HS-5 (cell line): ENCODE measurements around the gene CFAP100.

Experiments
- DNase-seq: peaks from one replicate; pipeline ENCODE4 v3.0.0-alpha.2; 2012; ENCODE audit warnings: low read depth

CFAP100 gene

GRCh38 chr3:126394179-126394976 is at the start of gene CFAP100:
Gene CFAP100, plus strand, starts transcription at chr3:126394909. Its CDS starts 1,092 bp downstream, at chr3:126396001.
- no peak for DNase-seq

GRCh38 chr3:126345231-126345630 is 49.5 kb upstream of the CFAP100 start:
- DNase-seq = no peak

GRCh38 chr3:126345641-126346460 is 48.9 kb upstream of the CFAP100 start:
- no peak for DNase-seq

GRCh38 chr3:126346466-126346865 is 48.2 kb upstream of the CFAP100 start:
- DNase-seq = no peak

GRCh38 chr3:126347543-126348161 is 47.1 kb upstream of the CFAP100 start:
- DNase-seq = no peak

GRCh38 chr3:126348308-126348920 is 46.3 kb upstream of the CFAP100 start:
- no peak for DNase-seq

- no peak for DNase-seq
These were observed 45.6 kb upstream of the CFAP100 start for GRCh38 chr3:126349071-126349470.

- no peak for DNase-seq
These were observed 44.9 kb upstream of the CFAP100 start for GRCh38 chr3:126349611-126350501.

GRCh38 chr3:126350502-126351085 is 44.1 kb upstream of the CFAP100 start:
- no peak for DNase-seq

- no peak for DNase-seq
These were observed 43.5 kb upstream of the CFAP100 start for GRCh38 chr3:126351086-126351770.

- no peak for DNase-seq
These were observed 42.8 kb upstream of the CFAP100 start for GRCh38 chr3:126351771-126352475.

- peak; percentile 8 for DNase-seq
These were observed 41.9 kb upstream of the CFAP100 start for GRCh38 chr3:126352476-126353454.

GRCh38 chr3:126353694-126354321 is 40.9 kb upstream of the CFAP100 start:
- DNase-seq = no peak

GRCh38 chr3:126354776-126355175 is 39.9 kb upstream of the CFAP100 start:
- DNase-seq = no peak

GRCh38 chr3:126355251-126355650 is 39.5 kb upstream of the CFAP100 start:
- DNase-seq = no peak

- DNase-seq = no peak
These were observed 38.8 kb upstream of the CFAP100 start for GRCh38 chr3:126355777-126356372.
